K562 (cell line): ENCODE measurements around the gene ARHGAP26. TPM values are rescaled to one million over a fixed set of nuclear protein-coding genes. Genes with fewer than 3 reads are reported as not detected.

Source experiments
- C11orf30 ChIP-seq: fragments of 450-650 bp; IDR thresholded peaks from 2 replicates; pipeline ENCODE4 v1.6.1; 2016; ENCODE audit warnings: low read depth, mild to moderate bottlenecking
- CEBPB ChIP-seq: fragments of 450-650 bp; IDR thresholded peaks from 2 replicates; pipeline ENCODE4 v1.6.1; 2016; ENCODE audit warnings: missing genetic modification characterization, missing compliant biosample characterization
- CEBPG ChIP-seq, 3 experiments: fragments of 200-800 bp in 1 of 3; sonication (Bioruptor generic) in 1 of 3; sonication (generic) in 1 of 3; formaldehyde crosslinking in 1 of 3; IDR thresholded peaks in 2 of 3; conservative IDR thresholded peaks in 1 of 3; 2 replicates each; pipeline versions ENCODE4 v1.6.1 to v1.8.0; 2016 to 2022; ENCODE audit warnings: missing compliant biosample characterization in 2 of 3, missing genetic modification characterization in 2 of 3, mild to moderate bottlenecking in 1 of 3, missing genetic modification reagents in 1 of 3
- EP300 ChIP-seq: IDR thresholded peaks from 2 replicates; pipeline ENCODE4 v1.6.1; 2012; ENCODE audit warnings: low read length, improper control_type of control experiment
- FOSL1 ChIP-seq: fragments of 200-800 bp; sonication (Bioruptor generic); conservative IDR thresholded peaks from 2 replicates; pipeline ENCODE4 v1.6.1; 2016; ENCODE audit warnings: missing genetic modification characterization, missing compliant biosample characterization
- MAFF ChIP-seq: IDR thresholded peaks from 2 replicates; pipeline ENCODE4 v1.6.1; 2012; ENCODE audit warnings: low read length, improper control_type of control experiment
- MAZ ChIP-seq, 2 experiments: fragments of 450-650 bp in 1 of 2; sonication (generic) in 1 of 2; formaldehyde crosslinking; IDR thresholded peaks in 1 of 2; conservative IDR thresholded peaks in 1 of 2; 2 replicates each; pipeline versions ENCODE4 v1.4.0 to v1.5.0; 2020; ENCODE audit warnings: mild to moderate bottlenecking in 1 of 2, missing genetic modification reagents in 1 of 2
- MEIS2 ChIP-seq: fragments of 450-650 bp; IDR thresholded peaks from 2 replicates; pipeline ENCODE4 v1.6.1; 2014; ENCODE audit warnings: mild to moderate bottlenecking; ENCODE audit not compliant: partially characterized antibody
- POLR2H ChIP-seq: IDR thresholded peaks from 2 replicates; pipeline ENCODE4 v1.6.1; 2016; ENCODE audit warnings: missing genetic modification characterization, low read depth, mild to moderate bottlenecking, control low read depth, missing compliant biosample characterization, moderate library complexity
- STAT5A ChIP-seq: IDR thresholded peaks from 2 replicates; pipeline ENCODE4 v1.6.1; 2012; ENCODE audit warnings: low read length, inconsistent platforms, borderline replicate concordance
- TRIM24 ChIP-seq, 2 experiments: fragments of 450-650 bp; IDR thresholded peaks; 2 replicates each; pipeline ENCODE4 v1.6.1; 2016
- WHSC1 ChIP-seq: IDR thresholded peaks from one replicate; pipeline ENCODE4 v1.6.1; 2012; ENCODE audit warnings: low read length, control low read depth, inconsistent platforms
- ZNF175 ChIP-seq: fragments of 200-800 bp; sonication (Bioruptor generic); IDR thresholded peaks from 2 replicates; pipeline ENCODE4 v1.6.1; 2016; ENCODE audit warnings: low read depth, mild to moderate bottlenecking, missing genetic modification characterization, missing compliant biosample characterization
- ZNF384 ChIP-seq: IDR thresholded peaks from 2 replicates; pipeline ENCODE4 v1.6.1; 2012; ENCODE audit warnings: low read depth, low read length, improper control_type of control experiment
- ZNF589 ChIP-seq: fragments of 200-800 bp; sonication (Bioruptor generic); IDR thresholded peaks from 2 replicates; pipeline ENCODE4 v1.6.1; 2016; ENCODE audit warnings: low read depth, missing genetic modification characterization, missing compliant biosample characterization
- polyA plus RNA-seq, 8 experiments: library from polyadenylated mRNA; depleted of rRNA in 4 of 8; stranded (reverse) in 5 of 8; unstranded in 3 of 8; fragments of >200 nt; fragmentation: Nextera tagmentation in 2 of 8; fragmentation: Illumina TruSeq in 1 of 8; extraction: Ambion mirVana in 2 of 8; extraction: Trizol in 1 of 8; gene quantifications; 2 replicates each; pipeline versions ENCODE4 v1.2.1 to v1.2.3, GENCODE V29; 2011 to 2014; ENCODE audit warnings: inconsistent platforms in 1 of 8, missing spikeins in 1 of 8
- total RNA-seq, 7 experiments: library from RNA; depleted of rRNA in 6 of 7; stranded (reverse); fragments of >200 nt in 6 of 7; fragmentation: Illumina TruSeq in 2 of 7; extraction: Trizol in 2 of 7; gene quantifications; 2 replicates each; pipeline versions ENCODE4 v1.2.1 to v1.2.3, GENCODE V29; 2011 to 2021; ENCODE audit warnings: low replicate concordance in 1 of 7
- TF ChIP-seq, protein P1 (sequence below): fragments of 450-650 bp; formaldehyde crosslinking; IDR thresholded peaks from 2 replicates; pipeline ENCODE4 v1.4.0; 2022; ENCODE audit warnings: mild to moderate bottlenecking, moderate library complexity
- TF ChIP-seq, protein P2 (sequence below): fragments of 450-650 bp; conservative IDR thresholded peaks from 2 replicates; pipeline ENCODE4 v1.6.1; 2016; ENCODE audit warnings: missing genetic modification characterization, low read depth, mild to moderate bottlenecking, control low read depth, missing compliant biosample characterization
- TF ChIP-seq, protein P3 (sequence below), 2 experiments: fragments of 450-650 bp in 1 of 2; sonication (generic) in 1 of 2; formaldehyde crosslinking in 1 of 2; IDR thresholded peaks in 1 of 2; conservative IDR thresholded peaks in 1 of 2; 2 replicates each; pipeline versions ENCODE4 v1.6.1 to v1.8.1; 2016 to 2023; ENCODE audit warnings: mild to moderate bottlenecking in 2 of 2, moderate library complexity in 2 of 2, inconsistent platforms in 1 of 2, missing genetic modification reagents in 1 of 2
- TF ChIP-seq, protein P4 (sequence below), 2 experiments: IDR thresholded peaks; 2 replicates each; pipeline ENCODE4 v1.6.1; 2011; ENCODE audit warnings: borderline replicate concordance in 1 of 2, control low read depth in 1 of 2, low read depth in 1 of 2, low read length in 1 of 2, mild to moderate bottlenecking in 1 of 2, mixed read lengths in 1 of 2, moderate library complexity in 1 of 2; ENCODE audit not compliant: insufficient read depth in 1 of 2, insufficient read length in 1 of 2, poor library complexity in 1 of 2, severe bottlenecking in 1 of 2; ENCODE audit errors: extremely low read depth in 1 of 2
- TF ChIP-seq, protein P5 (sequence below): fragments of 200-800 bp; sonication (Bioruptor generic); IDR thresholded peaks from 2 replicates; pipeline ENCODE4 v1.6.1; 2017; ENCODE audit warnings: missing genetic modification characterization, missing compliant biosample characterization

Gene ARHGAP26
- total and polyA plus RNA-seq, 9 of the 15 experiments (the other 6 are each of a cell fraction or from before 2014, with no cell fraction given), result 0.13 to 1.1 (median 0.55) TPM

DNA sequence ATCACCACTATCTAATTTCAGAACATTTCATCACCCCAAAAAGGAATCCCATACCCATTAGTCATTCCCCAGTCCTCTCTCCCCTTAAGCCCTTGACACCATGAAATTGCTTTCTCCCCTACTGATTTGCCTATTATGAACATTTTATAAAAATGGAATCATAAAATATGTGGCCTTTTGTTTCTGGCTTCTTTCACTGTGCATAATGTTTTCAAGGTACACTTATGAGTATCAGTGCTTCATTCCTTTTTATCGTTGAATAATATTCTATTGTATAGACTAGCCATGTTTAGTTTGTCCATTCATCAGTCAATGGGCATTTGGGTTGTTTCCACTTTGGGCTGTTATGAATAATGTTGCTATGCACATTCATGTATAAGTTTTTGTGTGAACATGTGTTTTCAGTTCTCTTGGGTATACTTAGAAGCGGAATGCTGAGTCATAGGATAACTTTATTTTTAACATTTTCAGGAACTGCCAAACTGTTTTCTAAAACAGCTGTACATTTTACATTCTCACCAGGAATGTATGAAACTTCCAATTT, 43.9 kb upstream of the ARHGAP26 start (continued):
- TF ChIP-seq ZNF175, result peak; percentile 87
- TF ChIP-seq STAT5A, result no peak
- TF ChIP-seq, protein P1, sequence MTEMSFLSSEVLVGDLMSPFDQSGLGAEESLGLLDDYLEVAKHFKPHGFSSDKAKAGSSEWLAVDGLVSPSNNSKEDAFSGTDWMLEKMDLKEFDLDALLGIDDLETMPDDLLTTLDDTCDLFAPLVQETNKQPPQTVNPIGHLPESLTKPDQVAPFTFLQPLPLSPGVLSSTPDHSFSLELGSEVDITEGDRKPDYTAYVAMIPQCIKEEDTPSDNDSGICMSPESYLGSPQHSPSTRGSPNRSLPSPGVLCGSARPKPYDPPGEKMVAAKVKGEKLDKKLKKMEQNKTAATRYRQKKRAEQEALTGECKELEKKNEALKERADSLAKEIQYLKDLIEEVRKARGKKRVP (CRISPR knock-in tag), result peak; percentile 91
- peak; percentile 36; the same call in 1 of the 2 replicates for TF ChIP-seq EP300
- peak; percentile 26; the same call in 1 of the 2 replicates for TF ChIP-seq C11orf30
- peak; percentile 83 for TF ChIP-seq POLR2H (tag)
- TF ChIP-seq CEBPB (tag), result peak; percentile 31; the same call in 1 of the 2 replicates
- TF ChIP-seq, protein P2, sequence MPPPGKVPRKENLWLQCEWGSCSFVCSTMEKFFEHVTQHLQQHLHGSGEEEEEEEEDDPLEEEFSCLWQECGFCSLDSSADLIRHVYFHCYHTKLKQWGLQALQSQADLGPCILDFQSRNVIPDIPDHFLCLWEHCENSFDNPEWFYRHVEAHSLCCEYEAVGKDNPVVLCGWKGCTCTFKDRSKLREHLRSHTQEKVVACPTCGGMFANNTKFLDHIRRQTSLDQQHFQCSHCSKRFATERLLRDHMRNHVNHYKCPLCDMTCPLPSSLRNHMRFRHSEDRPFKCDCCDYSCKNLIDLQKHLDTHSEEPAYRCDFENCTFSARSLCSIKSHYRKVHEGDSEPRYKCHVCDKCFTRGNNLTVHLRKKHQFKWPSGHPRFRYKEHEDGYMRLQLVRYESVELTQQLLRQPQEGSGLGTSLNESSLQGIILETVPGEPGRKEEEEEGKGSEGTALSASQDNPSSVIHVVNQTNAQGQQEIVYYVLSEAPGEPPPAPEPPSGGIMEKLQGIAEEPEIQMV (tag), result no peak
- TF ChIP-seq WHSC1, result no peak
- TF ChIP-seq MAFF, result peak; percentile 27; the same call in 1 of the 2 replicates
- TF ChIP-seq, protein P3, sequence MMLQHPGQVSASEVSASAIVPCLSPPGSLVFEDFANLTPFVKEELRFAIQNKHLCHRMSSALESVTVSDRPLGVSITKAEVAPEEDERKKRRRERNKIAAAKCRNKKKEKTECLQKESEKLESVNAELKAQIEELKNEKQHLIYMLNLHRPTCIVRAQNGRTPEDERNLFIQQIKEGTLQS (IDR thresholded peaks at IDR 0.05), result peak; percentile 81
- TF ChIP-seq, protein P3 (CRISPR knock-in tag; conservative IDR thresholded peaks at IDR 0.05), result no peak
- TF ChIP-seq, protein P4, sequence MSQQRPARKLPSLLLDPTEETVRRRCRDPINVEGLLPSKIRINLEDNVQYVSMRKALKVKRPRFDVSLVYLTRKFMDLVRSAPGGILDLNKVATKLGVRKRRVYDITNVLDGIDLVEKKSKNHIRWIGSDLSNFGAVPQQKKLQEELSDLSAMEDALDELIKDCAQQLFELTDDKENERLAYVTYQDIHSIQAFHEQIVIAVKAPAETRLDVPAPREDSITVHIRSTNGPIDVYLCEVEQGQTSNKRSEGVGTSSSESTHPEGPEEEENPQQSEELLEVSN (IDR thresholded peaks at IDR 0.05; ENCODE audit: borderline replicate concordance in 1 of 2, extremely low read depth in 1 of 2, insufficient read depth in 1 of 2, insufficient read length in 1 of 2, low read depth in 1 of 2, low read length in 1 of 2, poor library complexity in 1 of 2, severe bottlenecking in 1 of 2), result no peak
- peak; percentile 24 for TF ChIP-seq MEIS2
- 0 out of 2 replicates have a peak, but pooled peaks have one; percentile 65 for TF ChIP-seq ZNF589 (CRISPR knock-in tag)
- TF ChIP-seq MAZ (CRISPR knock-in tag; conservative IDR thresholded peaks at IDR 0.05 in 1 of 2, IDR thresholded peaks at IDR 0.05 in 1 of 2), result no peak
- TF ChIP-seq CEBPG (CRISPR knock-in tag; IDR thresholded peaks at IDR 0.05), result no peak
- peak; percentile 91 to 99 for TF ChIP-seq CEBPG (tag; conservative IDR thresholded peaks at IDR 0.05 in 1 of 2, IDR thresholded peaks at IDR 0.05 in 1 of 2)
- peak; percentile 90 to 95; a peak in 3 of 4 replicates for TF ChIP-seq TRIM24 (IDR thresholded peaks at IDR 0.05)
- TF ChIP-seq, protein P5, sequence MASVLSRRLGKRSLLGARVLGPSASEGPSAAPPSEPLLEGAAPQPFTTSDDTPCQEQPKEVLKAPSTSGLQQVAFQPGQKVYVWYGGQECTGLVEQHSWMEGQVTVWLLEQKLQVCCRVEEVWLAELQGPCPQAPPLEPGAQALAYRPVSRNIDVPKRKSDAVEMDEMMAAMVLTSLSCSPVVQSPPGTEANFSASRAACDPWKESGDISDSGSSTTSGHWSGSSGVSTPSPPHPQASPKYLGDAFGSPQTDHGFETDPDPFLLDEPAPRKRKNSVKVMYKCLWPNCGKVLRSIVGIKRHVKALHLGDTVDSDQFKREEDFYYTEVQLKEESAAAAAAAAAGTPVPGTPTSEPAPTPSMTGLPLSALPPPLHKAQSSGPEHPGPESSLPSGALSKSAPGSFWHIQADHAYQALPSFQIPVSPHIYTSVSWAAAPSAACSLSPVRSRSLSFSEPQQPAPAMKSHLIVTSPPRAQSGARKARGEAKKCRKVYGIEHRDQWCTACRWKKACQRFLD (CRISPR knock-in tag), result peak; percentile 15; the same call in 1 of the 2 replicates
- no peak for TF ChIP-seq ZNF384
- TF ChIP-seq FOSL1 (tag), result peak; percentile 81
